Measurements from ENCODE around the gene SLC27A5. TPM values are rescaled to one million over a fixed set of nuclear protein-coding genes. Genes with fewer than 3 reads are reported as not detected.

Gene SLC27A5
- total and polyA plus RNA-seq, 2 of the 13 experiments (the other 11 are each of a cell fraction or from before 2014, with no cell fraction given), result 30.3 to 40.2 TPM

DNA sequence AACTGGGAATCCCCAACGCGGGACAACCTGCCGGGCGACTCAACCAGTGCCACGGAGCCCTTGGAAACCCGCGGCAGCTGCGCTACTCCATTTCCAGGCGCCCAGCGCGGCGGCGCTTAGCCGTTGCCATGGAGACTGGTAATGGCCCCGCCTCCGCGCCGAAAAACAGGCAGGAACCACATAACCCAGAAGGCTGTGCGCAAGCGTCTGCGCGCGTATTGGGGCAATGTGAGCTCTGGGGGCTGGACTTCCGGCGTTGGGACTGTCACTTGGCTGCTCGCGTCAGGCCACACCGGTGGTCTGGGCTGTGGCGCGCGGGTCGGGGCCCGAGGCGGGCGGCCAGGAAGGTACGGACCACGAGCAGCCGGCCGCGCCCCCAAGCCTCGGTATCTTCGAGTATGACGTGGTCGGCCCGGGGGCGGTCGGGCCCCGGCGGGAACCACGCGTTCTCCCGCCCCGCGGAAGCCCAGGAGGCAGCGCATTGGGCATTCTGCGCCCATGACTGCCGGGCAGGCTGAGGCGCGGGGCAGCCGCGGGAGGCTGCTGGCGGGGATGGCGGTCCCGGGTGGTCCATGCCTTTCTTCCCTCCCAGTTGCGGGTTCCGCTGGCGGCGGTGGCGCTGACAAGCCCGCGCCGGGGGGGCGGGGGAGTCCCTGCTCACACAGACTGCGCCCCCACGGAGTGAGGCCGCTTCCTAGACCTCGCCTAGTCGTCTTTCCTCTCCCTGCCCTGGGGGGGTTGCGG is 60.3 kb downstream of the SLC27A5 start, which contains the start of gene ZNF324B (continued):
- TF ChIP-seq MEF2D (CRISPR knock-in tag; IDR thresholded peaks at IDR 0.05), result 0 out of 2 replicates have a peak, but pooled peaks have one; percentile 27
- TF ChIP-seq LCORL (IDR thresholded peaks at IDR 0.05), result no peak
- TF ChIP-seq LCORL (CRISPR knock-in tag; IDR thresholded peaks at IDR 0.05), result no peak
- TF ChIP-seq SNAI1 (CRISPR knock-in tag; IDR thresholded peaks at IDR 0.05; ENCODE audit: borderline replicate concordance), result no peak
- no peak for TF ChIP-seq PHF5A (CRISPR knock-in tag; IDR thresholded peaks at IDR 0.05; ENCODE audit: low read depth, unreplicated experiment)
- TF ChIP-seq ZNF430 (CRISPR knock-in tag; IDR thresholded peaks at IDR 0.05), result 0 out of 2 replicates have a peak, but pooled peaks have one; percentile 27
- TF ChIP-seq, protein P1, sequence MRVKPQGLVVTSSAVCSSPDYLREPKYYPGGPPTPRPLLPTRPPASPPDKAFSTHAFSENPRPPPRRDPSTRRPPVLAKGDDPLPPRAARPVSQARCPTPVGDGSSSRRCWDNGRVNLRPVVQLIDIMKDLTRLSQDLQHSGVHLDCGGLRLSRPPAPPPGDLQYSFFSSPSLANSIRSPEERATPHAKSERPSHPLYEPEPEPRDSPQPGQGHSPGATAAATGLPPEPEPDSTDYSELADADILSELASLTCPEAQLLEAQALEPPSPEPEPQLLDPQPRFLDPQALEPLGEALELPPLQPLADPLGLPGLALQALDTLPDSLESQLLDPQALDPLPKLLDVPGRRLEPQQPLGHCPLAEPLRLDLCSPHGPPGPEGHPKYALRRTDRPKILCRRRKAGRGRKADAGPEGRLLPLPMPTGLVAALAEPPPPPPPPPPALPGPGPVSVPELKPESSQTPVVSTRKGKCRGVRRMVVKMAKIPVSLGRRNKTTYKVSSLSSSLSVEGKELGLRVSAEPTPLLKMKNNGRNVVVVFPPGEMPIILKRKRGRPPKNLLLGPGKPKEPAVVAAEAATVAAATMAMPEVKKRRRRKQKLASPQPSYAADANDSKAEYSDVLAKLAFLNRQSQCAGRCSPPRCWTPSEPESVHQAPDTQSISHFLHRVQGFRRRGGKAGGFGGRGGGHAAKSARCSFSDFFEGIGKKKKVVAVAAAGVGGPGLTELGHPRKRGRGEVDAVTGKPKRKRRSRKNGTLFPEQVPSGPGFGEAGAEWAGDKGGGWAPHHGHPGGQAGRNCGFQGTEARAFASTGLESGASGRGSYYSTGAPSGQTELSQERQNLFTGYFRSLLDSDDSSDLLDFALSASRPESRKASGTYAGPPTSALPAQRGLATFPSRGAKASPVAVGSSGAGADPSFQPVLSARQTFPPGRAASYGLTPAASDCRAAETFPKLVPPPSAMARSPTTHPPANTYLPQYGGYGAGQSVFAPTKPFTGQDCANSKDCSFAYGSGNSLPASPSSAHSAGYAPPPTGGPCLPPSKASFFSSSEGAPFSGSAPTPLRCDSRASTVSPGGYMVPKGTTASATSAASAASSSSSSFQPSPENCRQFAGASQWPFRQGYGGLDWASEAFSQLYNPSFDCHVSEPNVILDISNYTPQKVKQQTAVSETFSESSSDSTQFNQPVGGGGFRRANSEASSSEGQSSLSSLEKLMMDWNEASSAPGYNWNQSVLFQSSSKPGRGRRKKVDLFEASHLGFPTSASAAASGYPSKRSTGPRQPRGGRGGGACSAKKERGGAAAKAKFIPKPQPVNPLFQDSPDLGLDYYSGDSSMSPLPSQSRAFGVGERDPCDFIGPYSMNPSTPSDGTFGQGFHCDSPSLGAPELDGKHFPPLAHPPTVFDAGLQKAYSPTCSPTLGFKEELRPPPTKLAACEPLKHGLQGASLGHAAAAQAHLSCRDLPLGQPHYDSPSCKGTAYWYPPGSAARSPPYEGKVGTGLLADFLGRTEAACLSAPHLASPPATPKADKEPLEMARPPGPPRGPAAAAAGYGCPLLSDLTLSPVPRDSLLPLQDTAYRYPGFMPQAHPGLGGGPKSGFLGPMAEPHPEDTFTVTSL (CRISPR knock-in tag; IDR thresholded peaks at IDR 0.05; ENCODE audit: borderline replicate concordance), result no peak
- TF ChIP-seq, protein P2, sequence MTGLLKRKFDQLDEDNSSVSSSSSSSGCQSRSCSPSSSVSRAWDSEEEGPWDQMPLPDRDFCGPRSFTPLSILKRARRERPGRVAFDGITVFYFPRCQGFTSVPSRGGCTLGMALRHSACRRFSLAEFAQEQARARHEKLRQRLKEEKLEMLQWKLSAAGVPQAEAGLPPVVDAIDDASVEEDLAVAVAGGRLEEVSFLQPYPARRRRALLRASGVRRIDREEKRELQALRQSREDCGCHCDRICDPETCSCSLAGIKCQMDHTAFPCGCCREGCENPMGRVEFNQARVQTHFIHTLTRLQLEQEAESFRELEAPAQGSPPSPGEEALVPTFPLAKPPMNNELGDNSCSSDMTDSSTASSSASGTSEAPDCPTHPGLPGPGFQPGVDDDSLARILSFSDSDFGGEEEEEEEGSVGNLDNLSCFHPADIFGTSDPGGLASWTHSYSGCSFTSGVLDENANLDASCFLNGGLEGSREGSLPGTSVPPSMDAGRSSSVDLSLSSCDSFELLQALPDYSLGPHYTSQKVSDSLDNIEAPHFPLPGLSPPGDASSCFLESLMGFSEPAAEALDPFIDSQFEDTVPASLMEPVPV (CRISPR knock-in tag; IDR thresholded peaks at IDR 0.05), result no peak
- TF ChIP-seq MBNL3 (CRISPR knock-in tag; conservative IDR thresholded peaks at IDR 0.05), result no peak
- peak; percentile 65; the same call in 1 of the 2 replicates for TF ChIP-seq TAF1 (CRISPR knock-in tag; IDR thresholded peaks at IDR 0.05)
- TF ChIP-seq DNMT1 (CRISPR knock-in tag; IDR thresholded peaks at IDR 0.05), result no peak
- no peak for TF ChIP-seq SYNCRIP (IDR thresholded peaks at IDR 0.05; ENCODE audit: insufficient read depth, low read depth, low read length)
- TF ChIP-seq TAF15 (IDR thresholded peaks at IDR 0.05; ENCODE audit: low read depth, low read length, poor library complexity, severe bottlenecking), result peak; percentile 50
- TF ChIP-seq, protein P3, sequence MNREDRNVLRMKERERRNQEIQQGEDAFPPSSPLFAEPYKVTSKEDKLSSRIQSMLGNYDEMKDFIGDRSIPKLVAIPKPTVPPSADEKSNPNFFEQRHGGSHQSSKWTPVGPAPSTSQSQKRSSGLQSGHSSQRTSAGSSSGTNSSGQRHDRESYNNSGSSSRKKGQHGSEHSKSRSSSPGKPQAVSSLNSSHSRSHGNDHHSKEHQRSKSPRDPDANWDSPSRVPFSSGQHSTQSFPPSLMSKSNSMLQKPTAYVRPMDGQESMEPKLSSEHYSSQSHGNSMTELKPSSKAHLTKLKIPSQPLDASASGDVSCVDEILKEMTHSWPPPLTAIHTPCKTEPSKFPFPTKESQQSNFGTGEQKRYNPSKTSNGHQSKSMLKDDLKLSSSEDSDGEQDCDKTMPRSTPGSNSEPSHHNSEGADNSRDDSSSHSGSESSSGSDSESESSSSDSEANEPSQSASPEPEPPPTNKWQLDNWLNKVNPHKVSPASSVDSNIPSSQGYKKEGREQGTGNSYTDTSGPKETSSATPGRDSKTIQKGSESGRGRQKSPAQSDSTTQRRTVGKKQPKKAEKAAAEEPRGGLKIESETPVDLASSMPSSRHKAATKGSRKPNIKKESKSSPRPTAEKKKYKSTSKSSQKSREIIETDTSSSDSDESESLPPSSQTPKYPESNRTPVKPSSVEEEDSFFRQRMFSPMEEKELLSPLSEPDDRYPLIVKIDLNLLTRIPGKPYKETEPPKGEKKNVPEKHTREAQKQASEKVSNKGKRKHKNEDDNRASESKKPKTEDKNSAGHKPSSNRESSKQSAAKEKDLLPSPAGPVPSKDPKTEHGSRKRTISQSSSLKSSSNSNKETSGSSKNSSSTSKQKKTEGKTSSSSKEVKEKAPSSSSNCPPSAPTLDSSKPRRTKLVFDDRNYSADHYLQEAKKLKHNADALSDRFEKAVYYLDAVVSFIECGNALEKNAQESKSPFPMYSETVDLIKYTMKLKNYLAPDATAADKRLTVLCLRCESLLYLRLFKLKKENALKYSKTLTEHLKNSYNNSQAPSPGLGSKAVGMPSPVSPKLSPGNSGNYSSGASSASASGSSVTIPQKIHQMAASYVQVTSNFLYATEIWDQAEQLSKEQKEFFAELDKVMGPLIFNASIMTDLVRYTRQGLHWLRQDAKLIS (CRISPR knock-in tag; IDR thresholded peaks at IDR 0.05), result no peak
- TF ChIP-seq, protein P4, sequence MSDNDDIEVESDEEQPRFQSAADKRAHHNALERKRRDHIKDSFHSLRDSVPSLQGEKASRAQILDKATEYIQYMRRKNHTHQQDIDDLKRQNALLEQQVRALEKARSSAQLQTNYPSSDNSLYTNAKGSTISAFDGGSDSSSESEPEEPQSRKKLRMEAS (IDR thresholded peaks at IDR 0.05), result peak; percentile 73; the same call in 1 of the 2 replicates
- no peak for TF ChIP-seq HHEX (CRISPR knock-in tag; IDR thresholded peaks at IDR 0.05)
- TF ChIP-seq RXRB (CRISPR knock-in tag; IDR thresholded peaks at IDR 0.05; ENCODE audit: borderline replicate concordance), result no peak

All from HepG2 (cell line).